K562 (cell line): ENCODE results near the gene TTC23L. TPM values are rescaled to one million over a fixed set of nuclear protein-coding genes. Genes with fewer than 3 reads are reported as not detected.

Source experiments
- BRD9 ChIP-seq: fragments of 450-650 bp; IDR thresholded peaks from 2 replicates; pipeline ENCODE4 v1.6.1; 2018; ENCODE audit warnings: low read depth; ENCODE audit not compliant: partially characterized antibody
- CTCFL ChIP-seq: IDR thresholded peaks from 2 replicates; pipeline ENCODE4 v1.6.1; 2011; ENCODE audit warnings: borderline replicate concordance, low read depth, mild to moderate bottlenecking, moderate library complexity, low read length; ENCODE audit not compliant: insufficient read depth, poor library complexity, severe bottlenecking
- KLF13 ChIP-seq: fragments of 450-650 bp; IDR thresholded peaks from 2 replicates; pipeline ENCODE4 v1.6.1; 2016; ENCODE audit warnings: missing genetic modification characterization, low read depth, mild to moderate bottlenecking, missing compliant biosample characterization, moderate library complexity, borderline replicate concordance
- MAFF ChIP-seq: IDR thresholded peaks from 2 replicates; pipeline ENCODE4 v1.6.1; 2012; ENCODE audit warnings: low read length, improper control_type of control experiment
- MGA ChIP-seq: fragments of 450-650 bp; IDR thresholded peaks from 2 replicates; pipeline ENCODE4 v1.6.1; 2016; ENCODE audit warnings: mild to moderate bottlenecking, moderate library complexity
- ZBTB34 ChIP-seq: fragments of 250-450 bp; sonication (Bioruptor Pico); IDR thresholded peaks from 2 replicates; pipeline ENCODE4 v1.8.0; 2021; ENCODE audit warnings: mild to moderate bottlenecking, moderate library complexity
- polyA plus RNA-seq, 8 experiments: library from polyadenylated mRNA; depleted of rRNA in 4 of 8; stranded (reverse) in 5 of 8; unstranded in 3 of 8; fragments of >200 nt; fragmentation: Nextera tagmentation in 2 of 8; fragmentation: Illumina TruSeq in 1 of 8; extraction: Ambion mirVana in 2 of 8; extraction: Trizol in 1 of 8; gene quantifications; 2 replicates each; pipeline versions ENCODE4 v1.2.1 to v1.2.3, GENCODE V29; 2011 to 2014; ENCODE audit warnings: inconsistent platforms in 1 of 8, missing spikeins in 1 of 8
- total RNA-seq, 7 experiments: library from RNA; depleted of rRNA in 6 of 7; stranded (reverse); fragments of >200 nt in 6 of 7; fragmentation: Illumina TruSeq in 2 of 7; extraction: Trizol in 2 of 7; gene quantifications; 2 replicates each; pipeline versions ENCODE4 v1.2.1 to v1.2.3, GENCODE V29; 2011 to 2021; ENCODE audit warnings: low replicate concordance in 1 of 7

TTC23L gene
- total and polyA plus RNA-seq, 9 of the 15 experiments (the other 6 are each of a cell fraction or from before 2014, with no cell fraction given), result 0.03 to 0.32 (median 0.14) TPM; not detected in 2

- TF ChIP-seq MGA, result peak; percentile 69; the same call in 1 of the 2 replicates
- TF ChIP-seq MAFF, result no peak
- no peak for TF ChIP-seq KLF13
- no peak for TF ChIP-seq CTCFL
- TF ChIP-seq ZBTB34, result no peak
- TF ChIP-seq BRD9, result no peak
Measured at GRCh38 chr5:34838785-34839714, at the start of gene TTC23L (continued).
